GM12878 (cell line): ENCODE measurements around the gene MTM1. TPM values are rescaled to one million over a fixed set of nuclear protein-coding genes. Genes with fewer than 3 reads are reported as not detected.

Experiments used
- ATAC-seq: fragments of 200-7000 bp; cut with Tn5 transposase; 3 replicates; pipeline ENCODE4 v1.9.1; 2020; ENCODE audit warnings: mild to moderate bottlenecking, moderate library complexity
- BruUV-seq: library from RNA; stranded (reverse); fragments of 400-500 nt; replicated peaks from 2 replicates; lab custom pipeline; 2021; lab: Mats Ljungman, UMichigan
- CTCF ChIA-PET: fragments of 300-600 bp; sonication (Branson Sonifier 250); formaldehyde crosslinking; extraction: SDS; loops from one replicate; lab custom pipeline; 2021; ENCODE audit warnings: inconsistent platforms; lab: Yijun Ruan, JAX
- POLR2A ChIA-PET: fragments of 350-600 bp; formaldehyde crosslinking; extraction: SDS; loops from one replicate; lab custom pipeline; 2021; ENCODE audit warnings: inconsistent platforms; lab: Charles Lee
- RAD21 ChIA-PET: fragments of 300-600 bp; sonication (Branson Sonifier 250); formaldehyde crosslinking; loops from one replicate; lab custom pipeline; 2023; ENCODE audit warnings: antibody characterized with exemption; ENCODE audit not compliant: unreplicated experiment; lab: Charles Lee
- SMC1A ChIA-PET: fragments of 300-600 bp; sonication (Branson Sonifier 250); formaldehyde crosslinking; loops from one replicate; lab custom pipeline; 2023; ENCODE audit not compliant: unreplicated experiment, uncharacterized antibody; lab: Charles Lee
- DNase-seq: peaks from one replicate; pipeline ENCODE4 v3.0.0-alpha.2; 2011; ENCODE audit warnings: low read depth, low spot score
- FAIRE-seq: peaks from 3 replicates; lab custom pipeline; 2011; peaks lifted over from hg19 to GRCh38; lab: Jason Lieb, UNC
- H2AFZ ChIP-seq: 2 replicates; pipeline ENCODE4 v1.6.0; 2011; ENCODE audit warnings: low read depth, low read length, control low read depth; ENCODE audit not compliant: control insufficient read depth
- H3K27ac ChIP-seq: 2 replicates; pipeline ENCODE4 v1.5.1; 2011; ENCODE audit warnings: control low read depth; ENCODE audit not compliant: control insufficient read depth, insufficient read depth
- H3K27me3 ChIP-seq, 2 experiments: replicated peaks in 1 of 2; 2 replicates each; pipeline versions ENCODE4 v1.6.0 to v1.6.1; 2011; ENCODE audit warnings: low read length in 1 of 2; ENCODE audit not compliant: control insufficient read depth in 2 of 2, insufficient read depth in 2 of 2
- H3K36me3 ChIP-seq, 2 experiments: 2 replicates each; pipeline ENCODE4 v1.5.1; 2011; ENCODE audit warnings: low read length in 1 of 2; ENCODE audit not compliant: control insufficient read depth in 2 of 2, insufficient read depth in 2 of 2
- H3K4me1 ChIP-seq: 2 replicates; pipeline ENCODE4 v1.6.1; 2011; ENCODE audit warnings: mild to moderate bottlenecking, low read length, moderate library complexity, mixed read lengths; ENCODE audit not compliant: control insufficient read depth, insufficient read depth
- H3K4me2 ChIP-seq: 2 replicates; pipeline ENCODE4 v1.6.0; 2011; ENCODE audit warnings: control low read depth; ENCODE audit not compliant: control insufficient read depth, insufficient read depth
- H3K4me3 ChIP-seq: fragments of 200-600 bp; sonication (generic); 2 replicates; pipeline ENCODE4 v1.5.1; 2016
- H3K79me2 ChIP-seq: 2 replicates; pipeline ENCODE4 v1.6.0; 2011; ENCODE audit warnings: low read length; ENCODE audit not compliant: control insufficient read depth, insufficient read depth
- H3K9ac ChIP-seq: 2 replicates; pipeline ENCODE4 v1.8.0; 2011; ENCODE audit warnings: low read length, control low read depth, mixed read lengths; ENCODE audit not compliant: control insufficient read depth, insufficient read depth
- H3K9me3 ChIP-seq: replicated peaks from 3 replicates; pipeline ENCODE4 v1.5.1; 2011; ENCODE audit warnings: mild to moderate bottlenecking, low read length; ENCODE audit not compliant: control insufficient read depth, insufficient read depth
- H4K20me1 ChIP-seq: 2 replicates; pipeline ENCODE4 v1.6.0; 2011; ENCODE audit not compliant: control insufficient read depth, insufficient read depth
- ASH2L ChIP-seq: fragments of 300-600, 200-600 bp; sonication (generic); IDR thresholded peaks from 2 replicates; pipeline ENCODE4 v1.6.1; 2017; ENCODE audit warnings: low read depth, mild to moderate bottlenecking, borderline replicate concordance
- BMI1 ChIP-seq: fragments of 450-650 bp; IDR thresholded peaks from 2 replicates; pipeline ENCODE4 v1.6.1; 2016; ENCODE audit warnings: mild to moderate bottlenecking, moderate library complexity, borderline replicate concordance
- BRCA1 ChIP-seq: IDR thresholded peaks from 2 replicates; pipeline ENCODE4 v1.6.1; 2011; ENCODE audit warnings: low read depth, low read length, improper control_type of control experiment
- HDAC2 ChIP-seq: fragments of 200-600 bp; sonication (generic); IDR thresholded peaks from 2 replicates; pipeline ENCODE4 v1.6.1; 2017
- IKZF1 ChIP-seq: fragments of 450-650 bp; conservative IDR thresholded peaks from 2 replicates; pipeline ENCODE4 v1.6.1; 2017; ENCODE audit warnings: antibody characterized with exemption, mild to moderate bottlenecking
- JUND ChIP-seq: IDR thresholded peaks from 2 replicates; pipeline ENCODE4 v1.6.1; 2012; ENCODE audit warnings: low read depth, mild to moderate bottlenecking, low read length, improper control_type of control experiment, moderate library complexity
- MTA2 ChIP-seq: fragments of 450-650 bp; IDR thresholded peaks from 2 replicates; pipeline ENCODE4 v1.6.1; 2016; ENCODE audit warnings: low read depth, mild to moderate bottlenecking, moderate library complexity
- NR2F1 ChIP-seq: fragments of 450-650 bp; conservative IDR thresholded peaks from 2 replicates; pipeline ENCODE4 v1.6.1; 2017; ENCODE audit warnings: mild to moderate bottlenecking
- POU2F2 ChIP-seq: IDR thresholded peaks from 3 replicates; pipeline ENCODE4 v1.6.1; 2011; ENCODE audit warnings: low read depth, mild to moderate bottlenecking, low read length, borderline replicate concordance
- RBBP5 ChIP-seq: fragments of 200-600 bp; sonication (generic); conservative IDR thresholded peaks from 2 replicates; pipeline ENCODE4 v1.6.1; 2016
- SKIL ChIP-seq: fragments of 450-650 bp; IDR thresholded peaks from 2 replicates; pipeline ENCODE4 v1.6.1; 2017; ENCODE audit warnings: mild to moderate bottlenecking, low read depth, inconsistent platforms; ENCODE audit not compliant: poor library complexity, severe bottlenecking
- SPI1 ChIP-seq: IDR thresholded peaks from 2 replicates; pipeline ENCODE4 v1.6.1; 2011; ENCODE audit warnings: low read depth, mild to moderate bottlenecking, low read length, moderate library complexity, borderline replicate concordance; ENCODE audit not compliant: insufficient read depth
- TBL1XR1 ChIP-seq: IDR thresholded peaks from 2 replicates; pipeline ENCODE4 v1.6.1; 2012; ENCODE audit warnings: low read depth, low read length, improper control_type of control experiment
- WGBS: methylation state at CpG from one replicate; pipeline ENCODE4 v1.1.6; 2016; ENCODE audit warnings: low lambda C conversion rate; ENCODE audit not compliant: insufficient replicate concordance, insufficient coverage; ENCODE audit errors: missing lambda C conversion rate; 5-methylcytosine and 5-hydroxymethylcytosine counted together
- in situ Hi-C: fragments of 300-500 bp; cut with MboI; formaldehyde crosslinking; loops from 9 replicates; pipeline ENCODE4 v1.14.3; 2018; ENCODE audit warnings: mixed read lengths
- intact Hi-C: fragments of 100-400 bp; cut with micrococcal nuclease; formaldehyde crosslinking; loops from one replicate; pipeline ENCODE4 v1.14.2; 2022; ENCODE audit not compliant: unreplicated experiment
- polyA plus RNA-seq, 11 experiments: library from polyadenylated mRNA; depleted of rRNA in 4 of 11; unstranded in 6 of 11; stranded (reverse) in 5 of 11; fragments of >200 nt; fragmentation: Nextera tagmentation in 4 of 11; fragmentation: Illumina TruSeq in 1 of 11; extraction: Ambion mirVana in 4 of 11; extraction: Trizol in 1 of 11; gene quantifications; 1 replicate in 1 of 11; 2 replicates in 10 of 11; pipeline versions ENCODE4 v1.2.1 to v1.2.3, GENCODE V29; 2011 to 2016; ENCODE audit warnings: inconsistent platforms in 2 of 11, missing spikeins in 2 of 11, low read depth in 1 of 11
- total RNA-seq, 4 experiments: library from RNA; depleted of rRNA in 3 of 4; stranded (reverse); fragments of >200 nt in 3 of 4; fragmentation: Illumina TruSeq in 1 of 4; extraction: Trizol in 1 of 4; gene quantifications; 2 replicates each; pipeline versions ENCODE4 v1.2.1 to v1.2.3, GENCODE V29; 2013 to 2021

Gene MTM1
- total and polyA plus RNA-seq, 10 of the 15 experiments (the other 5 are each of a cell fraction or from before 2014, with no cell fraction given) = 3.9 to 13.3 (median 8.4) TPM

GRCh38 chrX:150542846-150543229, 25.6 kb upstream of the MTM1 start:
- H3K27ac ChIP-seq = no peak overlapping the region
- SMC1A ChIA-PET = interaction anchor here (1.3 to 1.6 kb wide), 2 partner anchors 45 to 64 kb away, joined by 3 to 9 read pairs; no protein-coding TSS in a partner anchor
- H3K4me2 ChIP-seq = no peak overlapping the region
- DNase-seq (no peak), FAIRE-seq (no peak), ATAC-seq (peak; percentile 55)
- in situ Hi-C loops = no loop called here
- H2AFZ ChIP-seq = no peak overlapping the region
- intact Hi-C loops = loop anchor here (2.0 to 10.0 kb wide), 2 partner anchors 32 to 172 kb away; no protein-coding TSS in a partner anchor
- no peaks in the 10 kb centered on the region; the same call in 2 of the 3 replicates for H3K9me3 ChIP-seq
- 14% methylated on average over 4 of the region's 4 CpGs for WGBS
- no TSS peak for BruUV-seq
- no peaks in the 10 kb centered on the region for H3K79me2 ChIP-seq
- no peak for TF ChIP-seq ASH2L
- peak; percentile 53; the same call in 1 of the 2 replicates for TF ChIP-seq SPI1
- TF ChIP-seq, all 136 proteins: peak for 1
- no peaks in the 10 kb centered on the region for H3K27me3 ChIP-seq
- H4K20me1 ChIP-seq = no peaks in the 10 kb centered on the region
- no peak overlapping the region for H3K9ac ChIP-seq
- CTCF ChIA-PET = interaction anchor here (1.4 kb wide), 1 partner anchor 44 kb away, joined by 3 read pairs; no protein-coding TSS in a partner anchor
- RAD21 ChIA-PET = no interaction called here
- no peak overlapping the region for H3K4me3 ChIP-seq
- POLR2A ChIA-PET = interaction anchor here (1.8 kb wide), 1 partner anchor 29 kb away, joined by 6 read pairs; no protein-coding TSS in a partner anchor
- H3K36me3 ChIP-seq = no peaks in the 10 kb centered on the region
- peaks cover 5% of the 10 kb centered on the region; the same call in 1 of the 2 replicates for H3K4me1 ChIP-seq

- Histone ChIP-seq H3K4me2 (no peak overlapping the region), H3K9ac (no peak overlapping the region), H4K20me1 (no peaks in the 10 kb centered on the region), H3K9me3 (no peaks in the 10 kb centered on the region), H3K4me3 (no peak overlapping the region), H3K36me3 (no peaks in the 10 kb centered on the region), H3K4me1 (peaks cover 7% of the 10 kb centered on the region; the same call in 1 of the 2 replicates), H2AFZ (no peak overlapping the region), H3K79me2 (no peaks in the 10 kb centered on the region), H3K27me3 (no peaks in the 10 kb centered on the region; a peak in 1 of 4 replicates), H3K27ac (no peak overlapping the region)
- CTCF ChIA-PET = interaction anchor here (0.6 to 2.5 kb wide), 9 partner anchors 27 to 172 kb away, joined by 3 to 15 read pairs (median 3); no protein-coding TSS in a partner anchor
- FAIRE-seq = no peak
- intact Hi-C loops (loop anchor here (2.0 to 10.0 kb wide), 2 partner anchors 31 to 171 kb away; no protein-coding TSS in a partner anchor), in situ Hi-C loops (no loop called here)
- peak; percentile 30 for DNase-seq
- RAD21 ChIA-PET = interaction anchor here (1.1 to 1.4 kb wide), 3 partner anchors 27 to 65 kb away, joined by 4 to 6 read pairs (median 4); no protein-coding TSS in a partner anchor
- ATAC-seq = peak; percentile 85
- 19% methylated on average over 13 of the region's 13 CpGs for WGBS
- SMC1A ChIA-PET = interaction anchor here (0.6 to 1.6 kb wide), 7 partner anchors 11 to 174 kb away, joined by 3 to 9 read pairs (median 3); no protein-coding TSS in a partner anchor
- BruUV-seq = no TSS peak
- POLR2A ChIA-PET = interaction anchor here (1.5 to 1.8 kb wide), 2 partner anchors 25 to 28 kb away, joined by 4 to 6 read pairs; partner anchors contain the start of gene MTM1
- TF ChIP-seq JUND (no peak), NR2F1 (0 out of 2 replicates have a peak, but pooled peaks have one; percentile 44), BMI1 (no peak), POU2F2 (no peak), RBBP5 (no peak), BRCA1 (no peak), SKIL (no peak), IKZF1 (0 out of 2 replicates have a peak, but pooled peaks have one; percentile 42), MTA2 (0 out of 2 replicates have a peak, but pooled peaks have one; percentile 12), HDAC2 (no peak), TBL1XR1 (no peak)
These were observed 24.9 kb upstream of the MTM1 start for GRCh38 chrX:150543230-150544155.
